Esophagus squamous epithelium (tissue), 5 donors: Measurements from ENCODE around the gene RYR3. TPM values are rescaled to one million over a fixed set of nuclear protein-coding genes. Genes with fewer than 3 reads are reported as not detected.

ENCODE experiments used
- DNase-seq: peaks from one replicate; lab custom pipeline; 2025; lab: John Stamatoyannopoulos, UW
- H3K27ac ChIP-seq, 4 donors: fragments of 200-600 bp; sonication (generic); one replicate each; pipeline ENCODE4 v1.5.1; 2016 to 2019; ENCODE audit warnings: mild to moderate bottlenecking in 1 of 4
- H3K27me3 ChIP-seq, 4 donors: fragments of 200-600 bp; sonication (generic); 1 replicate in 3 of 4; 2 replicates in 1 of 4; pipeline versions ENCODE4 v1.5.1 to v1.6.0; 2017 to 2021; ENCODE audit warnings: antibody characterized with exemption in 1 of 4
- H3K36me3 ChIP-seq, 3 donors: fragments of 200-600 bp; sonication (generic); one replicate each; pipeline ENCODE4 v1.5.1; 2016 to 2019
- H3K4me1 ChIP-seq, 3 donors: fragments of 200-600 bp; sonication (generic); one replicate each; pipeline ENCODE4 v1.5.1; 2017 to 2019
- H3K4me3 ChIP-seq, 4 donors: fragments of 200-600 bp; sonication (generic); 1 replicate in 3 of 4; 2 replicates in 1 of 4; pipeline ENCODE4 v1.5.1; 2016 to 2019; ENCODE audit warnings: mild to moderate bottlenecking in 2 of 4, moderate library complexity in 1 of 4
- H3K9me3 ChIP-seq, 3 donors: fragments of 200-600 bp; sonication (generic); one replicate each; pipeline ENCODE4 v1.5.1; 2016 to 2019
- POLR2A ChIP-seq, 4 donors: fragments of 450-650 bp; IDR thresholded peaks; one replicate each; pipeline ENCODE4 v1.6.1; 2017; ENCODE audit warnings: antibody characterized with exemption in 4 of 4, mild to moderate bottlenecking in 4 of 4, moderate library complexity in 3 of 4
- WGBS, 2 donors: methylation state at CpG; one replicate each; pipeline ENCODE4 v1.1.5; 2018; 5-methylcytosine and 5-hydroxymethylcytosine counted together
- intact Hi-C: fragments of 100-400 bp; cut with DNase I; formaldehyde crosslinking; loops from one replicate; pipeline ENCODE4 v1.15.0; 2022
- total RNA-seq, 4 donors: library from RNA; depleted of rRNA; stranded (reverse); fragments of >200 nt; gene quantifications; one replicate each; pipeline ENCODE4 v1.1.0, GENCODE V29; 2016
- TF ChIP-seq, protein P1 (sequence below), 6 experiments: fragments of 450-650 bp in 4 of 6; fragments of 200-600 bp in 2 of 6; sonication (generic) in 2 of 6; IDR thresholded peaks; one replicate each; pipeline ENCODE4 v1.5.1; 2016 to 2019; ENCODE audit warnings: antibody characterized with exemption in 6 of 6, mild to moderate bottlenecking in 4 of 6, moderate library complexity in 4 of 6
- donor health status: DM: yes; HTN: yes; CAD: no.

Gene RYR3
- total RNA-seq, 4 donors from 2014 or later, result 0.15 to 4.2 (median 0.43) TPM

DNA sequence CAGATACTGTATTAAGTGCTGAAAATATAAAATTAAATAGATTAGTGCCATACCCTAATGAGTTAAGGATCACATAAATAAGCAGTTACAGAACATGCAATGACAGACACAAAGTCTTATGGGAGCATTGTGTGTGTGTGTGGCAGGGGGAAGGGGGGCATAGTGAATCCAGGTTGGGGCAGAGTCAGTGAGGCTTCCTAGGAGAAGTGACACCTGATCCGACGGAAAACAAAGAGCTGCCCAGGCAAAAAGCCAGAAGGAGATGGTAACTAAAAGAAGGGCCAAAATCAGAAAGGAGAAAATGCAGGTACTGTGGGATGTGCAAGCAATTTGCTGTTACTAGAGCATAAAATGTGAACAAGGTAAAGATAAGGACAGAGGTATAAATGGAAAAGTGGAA, 577.4 kb downstream of the RYR3 start:
- no peak for DNase-seq
- intact Hi-C loops, result no loop called here
- H3K36me3 ChIP-seq, result no peaks in the 10 kb centered on the region
- no peak for TF ChIP-seq POLR2A (IDR thresholded peaks at IDR 0.05)
- TF ChIP-seq, protein P1, sequence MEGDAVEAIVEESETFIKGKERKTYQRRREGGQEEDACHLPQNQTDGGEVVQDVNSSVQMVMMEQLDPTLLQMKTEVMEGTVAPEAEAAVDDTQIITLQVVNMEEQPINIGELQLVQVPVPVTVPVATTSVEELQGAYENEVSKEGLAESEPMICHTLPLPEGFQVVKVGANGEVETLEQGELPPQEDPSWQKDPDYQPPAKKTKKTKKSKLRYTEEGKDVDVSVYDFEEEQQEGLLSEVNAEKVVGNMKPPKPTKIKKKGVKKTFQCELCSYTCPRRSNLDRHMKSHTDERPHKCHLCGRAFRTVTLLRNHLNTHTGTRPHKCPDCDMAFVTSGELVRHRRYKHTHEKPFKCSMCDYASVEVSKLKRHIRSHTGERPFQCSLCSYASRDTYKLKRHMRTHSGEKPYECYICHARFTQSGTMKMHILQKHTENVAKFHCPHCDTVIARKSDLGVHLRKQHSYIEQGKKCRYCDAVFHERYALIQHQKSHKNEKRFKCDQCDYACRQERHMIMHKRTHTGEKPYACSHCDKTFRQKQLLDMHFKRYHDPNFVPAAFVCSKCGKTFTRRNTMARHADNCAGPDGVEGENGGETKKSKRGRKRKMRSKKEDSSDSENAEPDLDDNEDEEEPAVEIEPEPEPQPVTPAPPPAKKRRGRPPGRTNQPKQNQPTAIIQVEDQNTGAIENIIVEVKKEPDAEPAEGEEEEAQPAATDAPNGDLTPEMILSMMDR (IDR thresholded peaks at IDR 0.05), result no peak
- H3K4me3 ChIP-seq, result no peak overlapping the region
- no peaks in the 10 kb centered on the region for H3K9me3 ChIP-seq
- 16 to 17% methylated on average over 2 of the region's 2 CpGs for WGBS, 2 donors
- no peak overlapping the region for H3K27ac ChIP-seq
- H3K27me3 ChIP-seq, result no peaks in the 10 kb centered on the region
- H3K4me1 ChIP-seq, result no peaks in the 10 kb centered on the region

DNA sequence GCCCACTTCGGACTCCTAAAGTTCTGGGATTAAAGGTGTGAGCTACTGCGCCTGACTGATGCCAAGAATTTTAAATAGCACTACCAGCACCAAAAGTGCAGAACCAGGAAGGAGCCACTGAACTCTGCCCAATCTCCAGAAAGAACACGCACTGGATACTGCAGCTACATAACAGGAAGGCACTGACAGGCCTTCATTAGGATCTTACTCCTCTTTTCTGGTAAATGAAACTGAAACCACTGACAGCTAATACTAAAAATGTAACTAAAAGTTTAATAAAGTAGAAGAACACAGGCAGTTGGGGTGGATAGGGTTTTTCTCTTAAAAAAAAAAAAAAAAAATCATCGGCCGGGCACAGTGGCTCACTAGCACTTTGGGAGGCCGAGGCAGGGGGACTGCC, 583.4 kb downstream of the RYR3 start:
- Histone ChIP-seq H3K27ac (no peak overlapping the region), H3K27me3 (no peaks in the 10 kb centered on the region), H3K36me3 (no peaks in the 10 kb centered on the region), H3K9me3 (no peaks in the 10 kb centered on the region), H3K4me1 (no peaks in the 10 kb centered on the region), H3K4me3 (no peak overlapping the region)
- TF ChIP-seq POLR2A (IDR thresholded peaks at IDR 0.05), result no peak
- TF ChIP-seq, protein P1 (IDR thresholded peaks at IDR 0.05), result no peak
- intact Hi-C loops, result no loop called here
- 76 to 96% methylated on average over 3 to 6 of the region's 6 CpGs for WGBS, 2 donors
- no peak for DNase-seq

DNA sequence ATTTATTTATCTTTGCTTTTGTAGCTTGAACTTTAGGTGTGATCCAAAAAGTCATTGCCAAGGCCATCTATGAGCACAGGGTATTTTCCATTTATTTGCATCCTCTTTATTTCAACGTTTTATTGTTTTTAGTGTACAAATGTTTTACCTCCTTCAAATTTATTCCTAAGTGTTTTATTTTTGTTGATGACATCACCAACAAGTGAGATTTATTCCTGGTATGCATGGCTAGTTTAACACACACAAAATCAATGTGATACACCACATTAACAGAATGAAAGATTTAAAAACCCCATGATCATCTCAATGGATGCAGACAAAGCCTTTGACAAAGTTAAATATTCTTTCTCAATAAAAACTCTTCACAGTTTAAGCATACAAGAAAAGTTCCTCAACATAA, 591.3 kb downstream of the RYR3 start:
- Histone ChIP-seq H3K4me1 (no peaks in the 10 kb centered on the region), H3K9me3 (no peaks in the 10 kb centered on the region), H3K36me3 (no peaks in the 10 kb centered on the region), H3K27ac (no peak overlapping the region), H3K27me3 (no peaks in the 10 kb centered on the region), H3K4me3 (no peak overlapping the region)
- no peak for DNase-seq
- 0% methylated on average over 1 of the region's 1 CpG for WGBS, 2 donors
- TF ChIP-seq POLR2A (IDR thresholded peaks at IDR 0.05), result no peak
- TF ChIP-seq, protein P1 (IDR thresholded peaks at IDR 0.05), result no peak
- intact Hi-C loops, result no loop called here

DNA sequence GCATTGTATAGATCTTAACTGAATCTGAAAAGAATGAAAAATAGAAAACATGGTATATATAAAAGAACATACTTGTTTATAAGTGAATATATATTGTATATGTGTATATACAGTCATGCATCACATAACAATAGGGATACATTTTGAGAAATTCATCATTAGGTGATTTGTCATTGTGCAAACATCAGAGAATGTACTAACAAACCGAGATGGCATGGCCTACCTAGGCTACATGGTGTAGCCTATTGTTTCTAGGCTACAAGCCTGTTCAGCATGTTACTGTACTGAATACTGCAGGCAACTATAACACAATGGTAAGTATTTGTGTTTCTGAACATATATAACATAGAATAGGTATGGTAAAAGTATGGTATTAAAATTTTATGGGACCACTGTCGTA, 592.9 kb downstream of the RYR3 start:
- Histone ChIP-seq H3K4me1 (no peaks in the 10 kb centered on the region), H3K27me3 (no peaks in the 10 kb centered on the region), H3K9me3 (no peaks in the 10 kb centered on the region), H3K4me3 (no peak overlapping the region), H3K36me3 (no peaks in the 10 kb centered on the region), H3K27ac (no peak overlapping the region)
- TF ChIP-seq, protein P1 (IDR thresholded peaks at IDR 0.05), result no peak
- no peak for TF ChIP-seq POLR2A (IDR thresholded peaks at IDR 0.05)
- intact Hi-C loops, result no loop called here
- 72 to 77% methylated on average over 2 of the region's 2 CpGs for WGBS, 2 donors
- DNase-seq, result no peak

DNA sequence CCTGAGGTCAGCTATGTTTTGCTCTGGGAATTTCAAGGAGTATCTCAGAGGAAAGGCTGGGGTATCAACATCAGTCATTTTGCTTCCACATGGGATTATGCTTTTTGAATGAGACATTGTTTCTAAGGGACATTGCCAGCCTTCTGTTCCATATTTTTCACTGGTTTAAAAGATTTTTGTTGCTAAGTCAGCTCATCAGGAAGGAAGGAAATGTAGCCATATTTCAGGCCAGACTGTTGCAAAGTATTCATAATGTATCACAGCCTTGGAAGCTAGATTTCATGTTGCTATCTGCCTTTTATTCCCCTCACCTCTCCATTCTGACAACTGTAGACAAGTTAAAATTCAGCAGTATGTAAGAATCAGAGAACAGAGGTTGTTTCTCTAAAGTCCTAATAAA, 596.6 kb downstream of the RYR3 start:
- no peak for TF ChIP-seq POLR2A (IDR thresholded peaks at IDR 0.05)
- TF ChIP-seq, protein P1 (IDR thresholded peaks at IDR 0.05), result no peak
- H3K4me3 ChIP-seq, result no peak overlapping the region
- H3K4me1 ChIP-seq, result peaks cover 0 to 5% (median 0%) of the 10 kb centered on the region in 3 donors
- no peaks in the 10 kb centered on the region for H3K36me3 ChIP-seq
- no peak for DNase-seq
- H3K9me3 ChIP-seq, result no peaks in the 10 kb centered on the region
- intact Hi-C loops, result no loop called here
- H3K27ac ChIP-seq, result no peak overlapping the region
- no peaks in the 10 kb centered on the region for H3K27me3 ChIP-seq
